GM03348 (cell line): ENCODE data around the gene EFTUD2.
"Not testable (repeated sequence)": the region's sequence is repeated elsewhere in the genome, so short reads cannot be mapped to it uniquely, and the experiment has no call there.

Experiments
- DNase-seq: peaks from one replicate; pipeline ENCODE4 v3.0.0; 2012; ENCODE audit warnings: low spot score

EFTUD2 gene

GRCh38 chr17:44899074-44899782 is at the start of gene EFTUD2:
TSS of gene EFTUD2 (minus strand) at chr17:44899445. CDS start at chr17:44894521, 4,924 bp downstream.
- DNase-seq = peak; percentile 97

GRCh38 chr17:44948315-44948795 is 49.1 kb upstream of the EFTUD2 start:
- no peak for DNase-seq

- peak; percentile 98 for DNase-seq
These were observed 48.4 kb upstream of the EFTUD2 start, which contains the start of gene KIF18B for GRCh38 chr17:44947461-44948314. TSS of gene KIF18B (minus strand) at chr17:44947773. CDS start at chr17:44936344, 11,429 bp downstream.

- DNase-seq = not testable (repeated sequence)
These were observed 46.4 kb upstream of the EFTUD2 start for GRCh38 chr17:44945652-44946051.

GRCh38 chr17:44942456-44942855 is 43.2 kb upstream of the EFTUD2 start:
- no peak for DNase-seq

GRCh38 chr17:44941712-44942331 is 42.6 kb upstream of the EFTUD2 start:
- DNase-seq = no peak

GRCh38 chr17:44940768-44941167 is 41.5 kb upstream of the EFTUD2 start:
- DNase-seq = no peak

- peak; percentile 40 for DNase-seq
These were observed 41.1 kb upstream of the EFTUD2 start for GRCh38 chr17:44940317-44940716.

GRCh38 chr17:44935116-44935515 is 35.9 kb upstream of the EFTUD2 start:
- DNase-seq = no peak

- DNase-seq = no peak
These were observed 35.5 kb upstream of the EFTUD2 start for GRCh38 chr17:44934745-44935105.

GRCh38 chr17:44933824-44934744 is 34.8 kb upstream of the EFTUD2 start:
- no peak for DNase-seq

GRCh38 chr17:44932787-44933097 is 33.5 kb upstream of the EFTUD2 start:
- DNase-seq = no peak

GRCh38 chr17:44932096-44932786 is 33.0 kb upstream of the EFTUD2 start:
- no peak for DNase-seq

- no peak for DNase-seq
These were observed 32.1 kb upstream of the EFTUD2 start for GRCh38 chr17:44931376-44931775.

GRCh38 chr17:44930667-44931066 is 31.4 kb upstream of the EFTUD2 start:
- DNase-seq = no peak

GRCh38 chr17:44928950-44929720 is 29.9 kb upstream of the EFTUD2 start:
- no peak for DNase-seq

GRCh38 chr17:44928136-44928535 is 28.9 kb upstream of the EFTUD2 start:
- no peak for DNase-seq

- DNase-seq = no peak
These were observed 28.5 kb upstream of the EFTUD2 start for GRCh38 chr17:44927696-44928095.

- no peak for DNase-seq
These were observed 27.7 kb upstream of the EFTUD2 start for GRCh38 chr17:44926821-44927525.
